GOT3 (cell line): ENCODE measurements around the gene CCDC187.

Source experiments
- DNase-seq: peaks from one replicate; lab custom pipeline; 2025; ENCODE audit warnings: mixed read lengths; lab: John Stamatoyannopoulos, UW

The CCDC187 gene

GRCh38 chr9:136283291-136284235 lies 20.3 kb downstream of the CCDC187 start:
- no peak for DNase-seq

- no peak for DNase-seq
These were observed 21.5 kb downstream of the CCDC187 start for GRCh38 chr9:136282272-136282861.

GRCh38 chr9:136281421-136282271 lies 22.2 kb downstream of the CCDC187 start:
- DNase-seq: no peak

- DNase-seq: no peak
These were observed 23.2 kb downstream of the CCDC187 start for GRCh38 chr9:136280535-136281315.

- DNase-seq: no peak
These were observed 24.4 kb downstream of the CCDC187 start for GRCh38 chr9:136279471-136279870.

- no peak for DNase-seq
These were observed 25.0 kb downstream of the CCDC187 start for GRCh38 chr9:136278894-136279293.

- DNase-seq: no peak
These were observed 25.7 kb downstream of the CCDC187 start for GRCh38 chr9:136278221-136278620.

- no peak for DNase-seq
These were observed 26.1 kb downstream of the CCDC187 start for GRCh38 chr9:136277746-136278145.

- no peak for DNase-seq
These were observed 27.2 kb downstream of the CCDC187 start for GRCh38 chr9:136276716-136277115.

- DNase-seq: no peak
These were observed 28.1 kb downstream of the CCDC187 start for GRCh38 chr9:136275655-136276429.

GRCh38 chr9:136274786-136275654 lies 28.9 kb downstream of the CCDC187 start:
- no peak for DNase-seq

GRCh38 chr9:136273921-136274785 lies 29.7 kb downstream of the CCDC187 start:
- DNase-seq: no peak

GRCh38 chr9:136273244-136273865 lies 30.5 kb downstream of the CCDC187 start:
- DNase-seq: no peak

- no peak for DNase-seq
These were observed 33.7 kb downstream of the CCDC187 start for GRCh38 chr9:136270173-136270705.

GRCh38 chr9:136268735-136269134 lies 35.2 kb downstream of the CCDC187 start:
- no peak for DNase-seq

GRCh38 chr9:136268318-136268717 lies 35.6 kb downstream of the CCDC187 start:
- DNase-seq: no peak

GRCh38 chr9:136267261-136268111 lies 36.4 kb downstream of the CCDC187 start:
- DNase-seq: peak; percentile 47
